Measurements from ENCODE around the gene PHF12. TPM values are rescaled to one million over a fixed set of nuclear protein-coding genes. Genes with fewer than 3 reads are reported as not detected.

The PHF12 gene
- total and polyA plus RNA-seq, 2 of the 4 experiments (the other 2 are of a cell fraction): 24.4 to 25.6 TPM

- Histone ChIP-seq H4K20me1 (ENCODE audit: insufficient read depth, low read length) (no peaks in the 10 kb centered on the region), H3K9me3 (ENCODE audit: control insufficient read depth, insufficient read depth, low read length) (no peaks in the 10 kb centered on the region), H2BK20ac (ENCODE audit: low read depth, low read length) (no peak overlapping the region), H4K91ac (ENCODE audit: insufficient read depth, low read depth, low read length) (no peak overlapping the region), H2AFZ (replicated peaks; ENCODE audit: low read length, poor library complexity) (no peak overlapping the region), H3K27ac (ENCODE audit: insufficient read depth, low read length) (no peak overlapping the region), H3K27me3 (ENCODE audit: control insufficient read depth, insufficient read depth, low read length) (no peaks in the 10 kb centered on the region), H2BK15ac (ENCODE audit: low read depth, low read length) (no peak overlapping the region), H3K36me3 (ENCODE audit: control insufficient read depth, insufficient read depth, low read length) (peaks cover 26% of the 10 kb centered on the region), H2AK5ac (ENCODE audit: low read depth, low read length) (no peak overlapping the region), H3K4me1 (ENCODE audit: control insufficient read depth, insufficient read depth, low read length) (no peaks in the 10 kb centered on the region), H4K8ac (ENCODE audit: low read depth in 2 of 2, low read length in 2 of 2) (no peak overlapping the region), H3K23ac (ENCODE audit: low read depth, low read length) (no peak overlapping the region), H3K9me1 (ENCODE audit: insufficient read depth, low read length) (no peaks in the 10 kb centered on the region), H2AK9ac (replicated peaks; ENCODE audit: low read depth, low read length, poor library complexity) (no peak overlapping the region), H3K56ac (ENCODE audit: extremely low read depth, insufficient read depth, low read length) (no peak overlapping the region), H3K4me3 (ENCODE audit: insufficient read depth, low read depth, low read length) (no peak overlapping the region), H3K79me1 (ENCODE audit: low read depth in 1 of 2, low read length in 2 of 2) (peaks cover 10% of the 10 kb centered on the region in 2 experiments), H3K14ac (replicated peaks; ENCODE audit: low read depth, low read length) (no peak overlapping the region), H2BK5ac (ENCODE audit: low read depth, low read length, poor library complexity, severe bottlenecking) (no peak overlapping the region), H4K5ac (ENCODE audit: low read depth, low read length) (no peak overlapping the region), H3K9ac (ENCODE audit: low read depth, low read length) (no peak overlapping the region), H3K4me2 (ENCODE audit: low read depth, low read length) (no peak overlapping the region), H2BK120ac (ENCODE audit: low read depth, low read length) (no peak overlapping the region), H3K18ac (ENCODE audit: low read depth, low read length) (no peak overlapping the region), H3K4ac (ENCODE audit: low read depth, low read length) (no peak overlapping the region)
- in situ Hi-C loops (cut with MboI; ENCODE audit: low sequenced_read_pairs) (no loop called here), intact Hi-C loops (cut with micrococcal nuclease) (no loop called here), dilution Hi-C loops (cut with HindIII; ENCODE audit: low sequenced_read_pairs, unreplicated experiment) (no loop called here)
- ChIA-PET POLR2A (ENCODE audit: unreplicated experiment) (no interaction called here), CTCF (no interaction called here)
- BruUV-seq (replicated peaks): no TSS peak
- TF ChIP-seq MXI1 (IDR thresholded peaks at IDR 0.05; ENCODE audit: borderline replicate concordance, low read depth, low read length): no peak
- TF ChIP-seq CHD1 (IDR thresholded peaks at IDR 0.05; ENCODE audit: low read depth, low read length): no peak
- TF ChIP-seq MAFK (IDR thresholded peaks at IDR 0.05; ENCODE audit: low read depth, low read length): no peak
- no peak for TF ChIP-seq BHLHE40 (IDR thresholded peaks at IDR 0.05; ENCODE audit: low read depth, low read length)
- no peak for TF ChIP-seq CEBPB (IDR thresholded peaks at IDR 0.05; ENCODE audit: low read depth, low read length)
- no peak for TF ChIP-seq ELK1 (IDR thresholded peaks at IDR 0.05; ENCODE audit: borderline replicate concordance, low read depth, low read length)
- no peak for TF ChIP-seq RCOR1 (IDR thresholded peaks at IDR 0.05; ENCODE audit: insufficient replicate concordance, low read length)
- TF ChIP-seq RFX5 (IDR thresholded peaks at IDR 0.05; ENCODE audit: low read depth, low read length): no peak
- TF ChIP-seq NFE2L2 (IDR thresholded peaks at IDR 0.05; ENCODE audit: low read depth, low read length): no peak
- no peak for TF ChIP-seq SMC3 (IDR thresholded peaks at IDR 0.05; ENCODE audit: low read depth, low read length)
- no peak for TF ChIP-seq USF2 (IDR thresholded peaks at IDR 0.05; ENCODE audit: low read depth, low read length)
- 89% methylated on average over 4 of the region's 4 CpGs; no CpG with 5 or more reads in 1 of the 2 experiments for WGBS, 2 experiments (ENCODE audit: extremely low coverage in 2 of 2, insufficient read length in 1 of 2)
- no peak for ATAC-seq (ENCODE audit: low read depth)
- no peak for DNase-seq
These were observed 90.9 kb downstream of the PHF12 start for GRCh38 chr17:28860363-28860808.
